ENCODE data around the gene DSTYK. TPM values are rescaled to one million over a fixed set of nuclear protein-coding genes. Genes with fewer than 3 reads are reported as not detected.
"Not testable (repeated sequence)": the region's sequence is repeated elsewhere in the genome, so short reads cannot be mapped to it uniquely, and the experiment has no call there.

DSTYK gene
- total RNA-seq, 4 donors from 2014 or later, result 7.9 to 26.9 (median 14.4) TPM

- intact Hi-C loops (cut with DNase I; ENCODE audit: low total_unique reads), result no loop called here
- no peak overlapping the region for H3K27ac ChIP-seq
- no peaks in the 10 kb centered on the region for H3K27me3 ChIP-seq
- DNase-seq, result no peak
- no peak overlapping the region for H3K4me3 ChIP-seq
- H3K4me1 ChIP-seq, result no peaks in the 10 kb centered on the region
- TF ChIP-seq CTCF (IDR thresholded peaks at IDR 0.05) (no peak), POLR2A (IDR thresholded peaks at IDR 0.05) (no peak)
- no peaks in the 10 kb centered on the region for H3K9me3 ChIP-seq
- no peaks in the 10 kb centered on the region for H3K36me3 ChIP-seq
Observed at GRCh38 chr1:205236951-205237475, 25.5 kb upstream of the DSTYK start.

- Histone ChIP-seq H3K36me3 (no peaks in the 10 kb centered on the region), H3K4me3 (no peak overlapping the region), H3K9me3 (no peaks in the 10 kb centered on the region), H3K4me1 (no peaks in the 10 kb centered on the region), H3K27me3 (no peaks in the 10 kb centered on the region), H3K27ac (no peak overlapping the region)
- intact Hi-C loops (cut with DNase I; ENCODE audit: low total_unique reads), result no loop called here
- DNase-seq, result no peak
- TF ChIP-seq CTCF (IDR thresholded peaks at IDR 0.05) (no peak), POLR2A (IDR thresholded peaks at IDR 0.05) (no peak)
Observed at GRCh38 chr1:205236526-205236925, 25.0 kb upstream of the DSTYK start.

GRCh38 chr1:205235951-205236350 is 24.4 kb upstream of the DSTYK start:
- no peak for DNase-seq
- Histone ChIP-seq H3K27me3 (no peaks in the 10 kb centered on the region), H3K27ac (no peak overlapping the region), H3K4me1 (no peaks in the 10 kb centered on the region), H3K36me3 (no peaks in the 10 kb centered on the region), H3K9me3 (no peaks in the 10 kb centered on the region), H3K4me3 (no peak overlapping the region)
- no peak for TF ChIP-seq POLR2A (IDR thresholded peaks at IDR 0.05)
- TF ChIP-seq CTCF (IDR thresholded peaks at IDR 0.05), result no peak
- intact Hi-C loops (cut with DNase I; ENCODE audit: low total_unique reads), result no loop called here

- H3K36me3 ChIP-seq; H3K4me1 ChIP-seq; intact Hi-C loops (cut with DNase I; ENCODE audit: low total_unique reads); H3K4me3 ChIP-seq; H3K9me3 ChIP-seq; DNase-seq; H3K27ac ChIP-seq; H3K27me3 ChIP-seq: not testable (repeated sequence)
Observed at GRCh38 chr1:205233986-205234385, 22.5 kb upstream of the DSTYK start.

GRCh38 chr1:205232945-205233397 is 21.5 kb upstream of the DSTYK start:
- intact Hi-C loops (cut with DNase I; ENCODE audit: low total_unique reads), result no loop called here
- Histone ChIP-seq H3K27ac (no peak overlapping the region), H3K4me3 (no peak overlapping the region), H3K36me3 (no peaks in the 10 kb centered on the region), H3K4me1 (peaks cover 0 to 5% of the 10 kb centered on the region in 2 donors), H3K9me3 (no peaks in the 10 kb centered on the region), H3K27me3 (no peaks in the 10 kb centered on the region)
- no peak for TF ChIP-seq CTCF (IDR thresholded peaks at IDR 0.05)
- DNase-seq, result no peak

All from uterus (tissue), 4 donors.